Activated CD8-positive, alpha-beta memory T cell treated with anti-CD3 and anti-CD28 coated beads, Interleukin-2, amount 10 ng/mL, durations not matched to agents 7 days and 5 days (primary cell): ENCODE measurements around the gene CLPTM1L. TPM values are rescaled to one million over a fixed set of nuclear protein-coding genes. Genes with fewer than 3 reads are reported as not detected.

ENCODE experiments used
- ATAC-seq: fragments of 150-1000 bp; cut with Tn5 transposase; one replicate; pipeline ENCODE4 v1.10.0; 2021; ENCODE audit warnings: moderate library complexity
- CTCF ChIA-PET: fragments of 350-600 bp; sonication (Branson Sonifier 250); formaldehyde crosslinking; loops from one replicate; lab custom pipeline; 2021; ENCODE audit warnings: antibody characterized with exemption; lab: Charles Lee
- DNase-seq: peaks from one replicate; pipeline ENCODE4 v3.0.0-alpha.2; 2020
- H3K27ac Mint-ChIP-seq: one replicate; pipeline ENCODE4 v1.8.0; 2021; ENCODE audit warnings: mild to moderate bottlenecking, mixed read lengths
- H3K27me3 Mint-ChIP-seq: one replicate; pipeline ENCODE4 v1.8.0; 2021; ENCODE audit warnings: mixed read lengths
- H3K36me3 Mint-ChIP-seq: one replicate; pipeline ENCODE4 v1.8.0; 2021; ENCODE audit warnings: mild to moderate bottlenecking, mixed read lengths
- H3K4me1 Mint-ChIP-seq: one replicate; pipeline ENCODE4 v1.8.0; 2021; ENCODE audit warnings: mixed read lengths
- H3K4me3 Mint-ChIP-seq: one replicate; pipeline ENCODE4 v1.8.0; 2021; ENCODE audit warnings: mild to moderate bottlenecking, moderate library complexity, mixed read lengths
- H3K9me3 Mint-ChIP-seq: one replicate; pipeline ENCODE4 v1.8.0; 2022; ENCODE audit warnings: low read depth, mixed read lengths
- total RNA-seq, 2 experiments: library from RNA; stranded (reverse); gene quantifications; one replicate each; pipeline ENCODE4 v1.2.3, GENCODE V29; 2021

Gene CLPTM1L
- total RNA-seq, 2 experiments from 2014 or later: 107 to 115 TPM

GRCh38 chr5:1312993-1313833 lies 31.7 kb downstream of the CLPTM1L start:
- H3K27me3 Mint-ChIP-seq: peaks cover 20% of the 10 kb centered on the region
- peaks cover 66% of the 10 kb centered on the region for H3K4me1 Mint-ChIP-seq
- peak overlapping the region; percentile 35 for H3K4me3 Mint-ChIP-seq
- H3K9me3 Mint-ChIP-seq: peaks cover 9% of the 10 kb centered on the region
- DNase-seq (peak; percentile 90), ATAC-seq (peak; percentile 74)
- peak overlapping the region; percentile 87 for H3K27ac Mint-ChIP-seq
- CTCF ChIA-PET: interaction anchor here (1.2 to 1.4 kb wide), 4 partner anchors 9 to 140 kb away, joined by 3 to 6 read pairs (median 4); no protein-coding TSS in a partner anchor
- H3K36me3 Mint-ChIP-seq: peaks cover 26% of the 10 kb centered on the region

- Mint-ChIP-seq H3K9me3 (peaks cover 9% of the 10 kb centered on the region), H3K36me3 (peaks cover 16% of the 10 kb centered on the region), H3K4me3 (no peak overlapping the region), H3K27me3 (peaks cover 20% of the 10 kb centered on the region), H3K27ac (no peak overlapping the region), H3K4me1 (peaks cover 60% of the 10 kb centered on the region)
- DNase-seq (peak; percentile 57), ATAC-seq (no peak)
- CTCF ChIA-PET: interaction anchor here (1.2 kb wide), 2 partner anchors 12 to 73 kb away, joined by 4 to 6 read pairs; no protein-coding TSS in a partner anchor
Observed at GRCh38 chr5:1312206-1312605, 32.7 kb downstream of the CLPTM1L start.

GRCh38 chr5:1311439-1312055 lies 33.4 kb downstream of the CLPTM1L start:
- H3K9me3 Mint-ChIP-seq: peaks cover 9% of the 10 kb centered on the region
- peaks cover 14% of the 10 kb centered on the region for H3K36me3 Mint-ChIP-seq
- H3K27me3 Mint-ChIP-seq: peaks cover 20% of the 10 kb centered on the region
- no peak overlapping the region for H3K27ac Mint-ChIP-seq
- H3K4me1 Mint-ChIP-seq: peaks cover 53% of the 10 kb centered on the region
- no peak overlapping the region for H3K4me3 Mint-ChIP-seq
- CTCF ChIA-PET: no interaction called here
- no peak for DNase-seq
- no peak for ATAC-seq

DNA sequence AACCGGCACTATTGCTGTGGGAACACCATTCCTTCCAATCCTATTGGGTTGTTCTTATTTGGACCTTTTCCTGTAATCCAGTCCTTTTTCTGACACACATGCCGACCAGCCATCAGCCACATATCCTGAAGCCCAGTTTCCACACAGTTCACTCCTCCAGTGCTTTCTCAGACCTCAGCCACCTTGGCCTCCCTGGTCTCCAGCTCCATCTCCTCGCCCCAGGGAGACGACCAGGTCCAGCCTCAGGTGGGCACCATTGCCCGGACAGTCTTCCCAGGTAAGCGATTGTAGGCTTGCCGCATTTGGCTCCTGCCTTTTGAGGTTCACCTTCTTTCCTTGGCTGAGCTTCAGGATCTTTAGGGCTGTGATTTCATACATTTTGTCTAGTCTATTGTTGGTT lies 34.8 kb downstream of the CLPTM1L start:
- Mint-ChIP-seq H3K27me3 (peaks cover 23% of the 10 kb centered on the region), H3K4me1 (peaks cover 39% of the 10 kb centered on the region), H3K36me3 (peaks cover 14% of the 10 kb centered on the region), H3K4me3 (no peak overlapping the region), H3K27ac (no peak overlapping the region), H3K9me3 (peaks cover 9% of the 10 kb centered on the region)
- CTCF ChIA-PET: interaction anchor here (1.1 to 1.6 kb wide), 2 partner anchors 34 to 70 kb away, joined by 3 read pairs; partner anchors contain the start of gene CLPTM1L
- DNase-seq (no peak), ATAC-seq (no peak)

DNA sequence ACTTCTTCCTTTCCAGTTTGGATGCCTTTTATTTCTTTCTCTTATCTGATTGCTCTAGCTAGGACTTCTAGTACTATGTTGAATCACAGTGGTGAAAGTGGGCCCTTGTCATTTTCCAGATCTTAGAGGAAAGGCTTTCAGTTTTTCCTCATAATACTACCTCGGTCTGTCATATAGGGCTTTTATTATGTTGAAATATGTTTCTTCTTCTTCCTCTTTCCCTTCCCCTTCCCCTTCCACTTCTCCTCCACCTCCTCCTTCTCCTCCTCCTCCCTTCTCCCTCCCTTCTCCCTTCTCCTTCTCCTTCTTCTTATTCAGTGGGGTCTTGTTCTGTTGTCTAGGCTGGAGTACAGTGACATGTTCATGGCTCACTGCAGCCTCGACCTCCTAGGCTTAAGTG lies 40.9 kb downstream of the CLPTM1L start:
- Mint-ChIP-seq H3K4me1 (no peaks in the 10 kb centered on the region), H3K27ac (no peak overlapping the region), H3K36me3 (no peaks in the 10 kb centered on the region), H3K9me3 (no peaks in the 10 kb centered on the region), H3K4me3 (no peak overlapping the region), H3K27me3 (peaks cover 36% of the 10 kb centered on the region)
- CTCF ChIA-PET: interaction anchor here (1.1 kb wide), 1 partner anchor 9 kb away, joined by 3 read pairs; no protein-coding TSS in a partner anchor
- ATAC-seq (no peak), DNase-seq (no peak)

DNA sequence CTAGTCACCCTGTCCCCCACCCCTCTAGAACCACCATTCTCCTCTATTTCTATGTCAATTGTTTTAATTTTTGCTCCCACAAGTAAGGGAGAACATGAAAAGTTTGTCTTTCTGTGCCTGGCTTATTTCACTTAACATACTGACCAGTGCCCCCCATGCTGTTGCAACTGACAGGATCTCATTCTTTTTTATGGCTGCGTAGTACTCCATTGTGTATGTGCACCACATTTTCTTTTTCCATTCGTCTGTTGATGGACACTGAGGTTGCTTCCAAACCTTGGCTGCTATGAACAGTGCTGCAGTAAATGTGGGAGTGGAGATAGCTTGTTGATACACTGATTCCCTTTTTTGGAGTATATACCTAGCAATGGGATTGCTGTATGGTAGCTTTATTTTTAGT lies 42.6 kb downstream of the CLPTM1L start:
- no peak for DNase-seq
- CTCF ChIA-PET: interaction anchor here (1.2 kb wide), 1 partner anchor 8 kb away, joined by 3 read pairs; no protein-coding TSS in a partner anchor
- Mint-ChIP-seq H3K4me3 (no peak overlapping the region), H3K36me3 (no peaks in the 10 kb centered on the region), H3K27me3 (peaks cover 34% of the 10 kb centered on the region), H3K9me3 (no peaks in the 10 kb centered on the region), H3K4me1 (no peaks in the 10 kb centered on the region), H3K27ac (no peak overlapping the region)
- no peak for ATAC-seq

GRCh38 chr5:1300581-1301083 lies 44.3 kb downstream of the CLPTM1L start:
- Mint-ChIP-seq H3K27me3 (peaks cover 45% of the 10 kb centered on the region), H3K36me3 (no peaks in the 10 kb centered on the region), H3K27ac (no peak overlapping the region), H3K4me1 (no peaks in the 10 kb centered on the region), H3K9me3 (no peaks in the 10 kb centered on the region), H3K4me3 (no peak overlapping the region)
- no peak for DNase-seq
- no peak for ATAC-seq
- CTCF ChIA-PET: no interaction called here

GRCh38 chr5:1299961-1300360 lies 44.9 kb downstream of the CLPTM1L start:
- CTCF ChIA-PET: no interaction called here
- DNase-seq (no peak), ATAC-seq (no peak)
- Mint-ChIP-seq H3K36me3 (no peaks in the 10 kb centered on the region), H3K4me3 (no peak overlapping the region), H3K27me3 (peaks cover 42% of the 10 kb centered on the region), H3K4me1 (no peaks in the 10 kb centered on the region), H3K9me3 (no peaks in the 10 kb centered on the region), H3K27ac (no peak overlapping the region)

DNA sequence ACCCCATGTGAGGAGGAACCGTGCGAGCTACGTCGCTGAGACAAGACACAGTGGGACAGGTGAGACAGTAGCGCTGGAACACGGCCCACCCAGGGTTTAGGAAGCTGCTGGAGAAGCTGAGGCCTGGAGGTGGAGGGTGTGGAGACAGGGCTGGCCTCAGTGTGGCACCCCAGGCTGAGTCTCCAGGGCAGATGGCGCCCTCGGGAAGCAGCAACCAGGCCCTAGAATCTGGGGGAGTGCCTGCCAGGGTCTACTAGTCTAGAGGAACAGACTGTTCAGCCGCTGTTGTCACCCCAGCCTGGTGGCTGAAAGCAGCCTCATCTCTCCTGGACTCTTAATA lies 45.4 kb downstream of the CLPTM1L start:
- Mint-ChIP-seq H3K4me1 (no peaks in the 10 kb centered on the region), H3K27me3 (peaks cover 38% of the 10 kb centered on the region), H3K36me3 (no peaks in the 10 kb centered on the region), H3K4me3 (no peak overlapping the region), H3K9me3 (no peaks in the 10 kb centered on the region), H3K27ac (no peak overlapping the region)
- CTCF ChIA-PET: no interaction called here
- no peak for DNase-seq
- no peak for ATAC-seq

DNA sequence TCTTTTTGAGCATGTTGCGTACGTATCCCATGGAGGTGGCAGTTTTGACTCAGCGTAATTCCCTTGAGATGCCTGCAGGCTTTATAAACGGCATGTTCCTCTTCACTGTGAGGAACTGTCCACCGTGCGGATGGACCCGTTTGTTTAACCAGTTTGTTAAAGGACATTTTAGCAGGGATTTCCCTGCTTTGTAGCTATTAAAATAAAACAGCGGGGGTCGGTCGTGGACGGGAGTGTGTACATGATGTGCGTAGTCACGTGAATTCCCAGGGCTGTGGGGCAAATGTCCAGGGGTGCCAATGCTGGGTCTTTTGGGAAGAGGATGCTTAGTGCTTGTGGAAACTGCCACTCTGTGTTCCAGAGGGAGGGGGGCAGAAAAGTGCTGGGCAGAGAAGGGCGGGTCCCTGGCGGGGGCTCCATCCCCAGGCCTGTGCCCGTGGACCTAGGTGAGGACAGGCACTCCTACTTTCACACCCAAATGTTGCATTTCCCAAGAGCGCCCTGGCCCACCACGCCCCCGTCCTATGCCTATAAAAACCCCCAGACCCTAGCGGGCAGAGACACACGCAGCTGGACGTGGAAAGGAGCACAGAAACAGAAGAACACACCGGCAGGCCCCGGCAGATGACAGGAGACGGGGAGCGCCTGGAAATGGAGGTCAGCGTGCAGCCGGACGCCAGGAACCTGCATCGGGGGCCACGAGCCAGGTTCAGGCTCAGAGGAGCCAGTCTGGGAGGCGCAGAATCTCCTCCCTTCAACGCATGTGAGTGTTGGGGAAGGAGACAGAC lies 46.0 kb downstream of the CLPTM1L start:
- CTCF ChIA-PET: no interaction called here
- H3K27me3 Mint-ChIP-seq: peaks cover 33% of the 10 kb centered on the region
- DNase-seq (no peak), ATAC-seq (no peak)
- H3K4me1 Mint-ChIP-seq: no peaks in the 10 kb centered on the region
- H3K9me3 Mint-ChIP-seq: no peaks in the 10 kb centered on the region
- no peak overlapping the region for H3K4me3 Mint-ChIP-seq
- no peaks in the 10 kb centered on the region for H3K36me3 Mint-ChIP-seq
- H3K27ac Mint-ChIP-seq: no peak overlapping the region

GRCh38 chr5:1298067-1298551 lies 46.8 kb downstream of the CLPTM1L start:
- ATAC-seq (no peak), DNase-seq (no peak)
- CTCF ChIA-PET: no interaction called here
- Mint-ChIP-seq H3K4me3 (no peak overlapping the region), H3K27ac (no peak overlapping the region), H3K4me1 (peaks cover 2% of the 10 kb centered on the region), H3K9me3 (no peaks in the 10 kb centered on the region), H3K36me3 (no peaks in the 10 kb centered on the region), H3K27me3 (peaks cover 28% of the 10 kb centered on the region)

DNA sequence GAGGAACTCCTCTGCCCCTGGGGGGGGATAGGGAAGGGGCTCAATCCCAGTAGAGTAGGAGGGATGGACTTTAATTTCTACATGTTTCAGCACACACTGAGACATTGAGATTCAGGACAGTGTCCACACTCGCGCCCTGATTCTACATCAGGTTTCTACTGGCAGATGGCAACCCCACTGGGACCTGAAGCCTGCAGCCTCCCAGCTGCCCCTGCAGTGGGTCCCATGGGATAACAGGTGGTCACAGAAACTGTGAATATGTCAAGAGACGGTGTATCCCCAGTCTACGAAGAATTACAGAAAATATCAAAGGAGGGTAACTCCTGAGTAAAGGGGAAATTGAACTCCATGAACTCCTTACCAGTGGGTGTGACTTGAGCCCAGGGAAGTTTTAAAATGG lies 47.7 kb downstream of the CLPTM1L start:
- H3K27me3 Mint-ChIP-seq: peaks cover 19% of the 10 kb centered on the region
- H3K27ac Mint-ChIP-seq: no peak overlapping the region
- H3K4me3 Mint-ChIP-seq: no peak overlapping the region
- no peaks in the 10 kb centered on the region for H3K36me3 Mint-ChIP-seq
- CTCF ChIA-PET: no interaction called here
- peaks cover 2% of the 10 kb centered on the region for H3K4me1 Mint-ChIP-seq
- H3K9me3 Mint-ChIP-seq: no peaks in the 10 kb centered on the region
- DNase-seq (no peak), ATAC-seq (no peak)

DNA sequence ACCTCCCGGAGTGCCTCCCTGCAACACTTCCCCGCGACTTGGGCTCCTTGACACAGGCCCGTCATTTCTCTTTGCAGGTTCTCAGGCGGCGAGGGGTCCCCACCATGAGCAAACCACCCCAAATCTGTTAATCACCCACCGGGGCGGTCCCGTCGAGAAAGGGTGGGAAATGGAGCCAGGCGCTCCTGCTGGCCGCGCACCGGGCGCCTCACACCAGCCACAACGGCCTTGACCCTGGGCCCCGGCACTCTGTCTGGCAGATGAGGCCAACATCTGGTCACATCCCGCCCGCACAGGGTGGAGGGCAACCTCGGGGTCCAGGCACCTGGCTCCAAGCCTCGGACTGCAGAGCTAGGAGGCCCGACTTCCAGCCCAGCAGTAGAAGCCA lies 49.3 kb downstream of the CLPTM1L start:
- no peaks in the 10 kb centered on the region for H3K36me3 Mint-ChIP-seq
- CTCF ChIA-PET: no interaction called here
- H3K9me3 Mint-ChIP-seq: no peaks in the 10 kb centered on the region
- no peak overlapping the region for H3K4me3 Mint-ChIP-seq
- ATAC-seq (no peak), DNase-seq (no peak)
- H3K4me1 Mint-ChIP-seq: peaks cover 2% of the 10 kb centered on the region
- H3K27ac Mint-ChIP-seq: no peak overlapping the region
- peaks cover 15% of the 10 kb centered on the region for H3K27me3 Mint-ChIP-seq
